Islet precursor cell (in vitro differentiated cells): ENCODE data around the gene PTPRG.

ENCODE experiments used
- DNase-seq: peaks from one replicate; pipeline ENCODE4 v3.0.0-alpha.2; 2018

PTPRG gene

DNA sequence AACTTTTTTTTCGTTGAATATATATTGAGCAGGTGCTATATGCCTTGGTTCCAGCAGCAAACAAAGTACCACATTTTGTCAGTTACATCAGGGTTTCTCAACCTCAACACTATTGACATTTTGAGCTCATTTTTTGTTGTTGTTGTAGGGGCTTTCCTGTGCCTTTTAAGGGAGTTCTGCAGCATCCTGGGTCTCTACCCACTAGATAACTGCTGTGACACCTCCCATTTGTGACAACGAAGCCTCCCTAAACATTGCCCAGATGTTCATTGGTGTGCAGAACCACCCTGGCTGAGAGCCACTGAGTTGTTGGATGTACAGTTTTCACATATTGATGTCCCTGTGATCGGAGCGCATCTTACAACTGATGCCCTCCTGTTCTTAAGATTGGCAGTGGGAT is 382.6 kb downstream of the PTPRG start:
- DNase-seq = no peak

DNA sequence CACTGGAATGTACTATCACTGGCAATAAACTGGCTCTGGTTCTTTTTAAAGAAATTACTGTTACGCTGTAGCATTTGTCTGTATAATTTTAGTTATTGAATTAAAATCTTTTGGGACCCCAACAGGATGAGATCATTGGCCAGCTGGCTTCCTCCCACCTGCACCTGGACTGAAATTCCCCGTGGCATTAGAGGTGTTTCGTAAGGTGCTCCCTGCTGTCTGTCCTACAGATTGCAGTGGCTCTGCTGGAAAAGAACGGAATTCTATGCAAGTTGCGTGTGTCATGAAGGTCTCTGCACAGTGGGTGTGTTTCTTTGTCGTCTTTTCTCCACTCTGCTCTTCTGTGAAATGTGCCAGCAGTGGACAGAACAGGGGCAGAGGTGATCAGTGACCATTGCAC is 383.4 kb downstream of the PTPRG start:
- no peak for DNase-seq

DNA sequence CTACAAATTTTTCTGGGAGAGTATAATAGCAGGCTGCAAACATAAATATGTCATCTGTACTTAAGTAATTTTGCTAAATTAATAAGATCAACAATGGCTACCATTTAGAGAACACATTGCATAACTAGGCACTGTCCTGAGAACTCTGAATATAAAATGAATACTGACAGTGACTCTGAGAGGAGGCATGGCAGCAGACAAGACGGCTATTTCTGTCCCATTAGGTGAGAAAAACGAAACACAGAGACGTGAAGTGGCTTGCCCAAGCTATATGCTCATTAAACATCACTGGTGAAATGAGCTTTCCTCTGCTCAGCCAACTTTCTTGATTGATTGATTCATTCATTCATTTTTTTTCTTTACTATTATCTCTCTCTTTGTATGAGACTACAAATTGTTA is 384.3 kb downstream of the PTPRG start:
- DNase-seq = no peak

DNA sequence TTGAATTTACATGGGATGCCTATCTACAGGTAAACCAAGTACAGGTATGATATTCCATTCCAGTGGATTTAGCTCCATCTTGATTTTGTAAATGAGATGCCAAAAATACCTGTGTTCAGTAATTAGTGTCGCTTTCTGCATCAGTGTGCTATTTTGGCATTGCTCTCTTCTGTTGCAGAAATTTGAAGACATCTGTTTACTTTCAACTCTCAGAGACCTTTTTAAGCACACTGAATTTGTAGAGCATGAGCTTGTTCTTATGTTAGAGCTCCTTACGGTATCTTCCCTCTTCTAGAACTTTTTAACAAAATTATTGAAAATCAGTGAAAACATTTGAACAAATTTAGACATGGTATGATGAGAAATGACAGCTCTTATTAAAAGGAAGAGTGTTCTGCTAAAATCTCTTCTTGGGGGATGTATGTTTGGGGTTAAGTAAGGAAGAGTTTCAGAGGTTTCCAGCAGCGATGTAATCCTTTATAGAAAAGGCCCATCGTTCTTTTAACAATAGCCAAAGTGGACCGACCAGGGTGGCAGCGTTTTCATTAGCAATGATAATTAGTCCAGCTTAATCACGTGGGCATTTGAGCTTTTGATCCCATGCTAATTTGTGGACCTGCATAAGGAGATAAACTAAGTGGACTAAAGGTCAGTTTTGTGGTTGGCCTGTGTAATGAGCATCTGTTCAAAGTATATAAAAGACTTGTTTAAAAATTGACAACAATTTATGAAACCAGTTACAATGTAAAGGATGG is 385.4 kb downstream of the PTPRG start:
- no peak for DNase-seq

DNA sequence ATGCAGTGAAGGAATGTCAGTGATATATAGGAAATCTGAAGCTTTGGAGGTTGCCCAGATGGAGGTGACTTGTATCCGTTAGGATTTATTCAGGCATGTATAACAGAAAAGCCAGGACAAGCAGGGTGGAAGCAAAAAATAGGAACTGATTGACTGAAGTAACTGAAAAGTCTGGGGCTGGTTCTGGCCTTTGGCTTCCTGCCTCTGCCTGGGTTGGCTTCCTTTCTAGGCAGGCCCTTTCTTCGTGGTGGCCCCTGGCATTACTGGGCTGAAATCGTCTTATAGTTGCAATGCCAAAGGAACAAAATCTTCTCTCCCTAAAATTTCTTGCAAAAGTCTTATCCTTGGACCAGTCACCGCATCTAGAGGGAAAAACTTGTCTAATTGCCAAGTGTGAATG is 386.1 kb downstream of the PTPRG start:
- DNase-seq = no peak

DNA sequence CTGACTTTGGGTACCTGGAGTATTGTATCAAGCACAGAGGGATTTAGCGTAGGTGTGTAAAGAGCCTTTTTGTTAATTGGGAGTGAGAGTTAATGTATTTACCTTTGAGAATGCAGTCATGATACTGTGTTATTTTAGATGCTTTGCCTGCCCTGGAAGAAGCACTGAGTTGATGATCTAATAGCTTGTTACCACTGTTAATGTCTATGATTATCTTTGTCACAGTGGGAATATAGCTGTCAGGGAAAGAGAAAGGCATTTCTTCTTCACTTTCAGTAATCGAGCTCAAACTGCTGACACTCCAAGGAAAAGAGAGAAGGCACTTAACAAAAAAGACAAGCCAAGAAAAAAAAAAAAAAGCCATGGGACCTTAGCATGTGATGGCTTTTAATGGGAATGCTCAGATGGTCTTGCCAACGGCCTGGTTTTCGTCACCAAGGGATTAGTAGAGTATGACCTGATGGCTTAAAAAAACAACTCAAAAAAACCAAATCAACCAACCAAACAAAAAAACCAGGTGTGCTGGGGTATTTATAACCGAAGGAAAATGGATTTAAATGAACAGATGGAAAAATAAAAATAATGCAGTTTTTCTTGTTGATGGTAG is 387.4 kb downstream of the PTPRG start:
- DNase-seq = no peak

DNA sequence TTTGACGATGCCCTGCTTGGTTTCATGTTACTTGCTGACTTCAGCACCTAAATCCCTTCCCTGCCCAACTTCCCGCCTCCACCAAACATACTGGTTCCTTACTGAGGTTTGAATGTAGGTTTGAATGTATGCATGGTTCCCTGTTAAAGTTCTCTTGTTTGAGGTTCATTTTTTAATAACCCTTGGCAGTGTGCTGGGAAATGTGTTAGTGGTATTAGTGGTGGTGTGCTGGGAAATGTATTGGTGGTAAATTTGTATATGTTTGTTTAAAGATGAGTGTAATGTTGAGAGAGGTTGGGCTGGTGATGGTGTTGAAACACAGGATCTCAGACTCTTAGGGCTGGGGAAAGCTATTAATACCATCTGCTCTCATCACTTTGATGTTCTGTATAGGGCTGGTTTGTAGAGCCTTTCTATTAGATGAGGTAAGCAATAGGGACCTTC is 392.7 kb downstream of the PTPRG start:
- no peak for DNase-seq

DNA sequence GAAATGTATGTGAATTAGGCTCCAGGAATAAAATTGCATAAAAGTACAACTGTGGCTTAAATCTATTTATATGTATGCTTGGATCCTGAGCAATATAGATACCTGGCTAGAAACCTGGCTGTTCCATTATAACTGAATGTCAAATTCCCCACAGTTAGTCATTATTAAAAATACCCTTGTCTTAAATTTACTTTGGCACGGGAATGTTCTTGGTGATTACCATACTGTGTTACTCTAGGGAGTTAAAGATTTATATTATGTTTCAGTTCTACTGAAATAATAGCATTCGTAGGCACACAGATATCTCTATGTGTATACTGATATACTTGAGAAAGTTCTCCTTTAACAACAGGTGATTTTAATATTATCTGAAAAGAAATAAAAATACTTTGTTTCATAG is 394.1 kb downstream of the PTPRG start:
- no peak for DNase-seq

DNA sequence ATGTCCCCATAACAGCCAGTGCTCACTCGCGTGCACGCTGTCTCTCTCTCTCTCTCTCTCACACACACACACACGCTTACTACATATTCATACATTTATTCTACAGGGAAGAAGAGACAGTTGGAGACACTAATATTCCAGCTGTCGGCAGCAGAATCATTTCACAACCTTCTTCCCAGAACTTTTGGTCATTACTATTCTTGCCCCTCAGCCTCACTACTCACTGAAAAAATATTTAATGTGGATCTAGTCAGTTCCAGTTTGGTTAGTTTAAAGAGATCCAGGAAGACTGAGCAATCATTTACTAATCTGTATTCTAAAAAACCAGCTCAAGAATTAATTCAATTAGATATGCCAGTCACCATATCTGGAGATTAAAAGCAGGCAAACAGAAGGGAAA is 394.9 kb downstream of the PTPRG start:
- no peak for DNase-seq

DNA sequence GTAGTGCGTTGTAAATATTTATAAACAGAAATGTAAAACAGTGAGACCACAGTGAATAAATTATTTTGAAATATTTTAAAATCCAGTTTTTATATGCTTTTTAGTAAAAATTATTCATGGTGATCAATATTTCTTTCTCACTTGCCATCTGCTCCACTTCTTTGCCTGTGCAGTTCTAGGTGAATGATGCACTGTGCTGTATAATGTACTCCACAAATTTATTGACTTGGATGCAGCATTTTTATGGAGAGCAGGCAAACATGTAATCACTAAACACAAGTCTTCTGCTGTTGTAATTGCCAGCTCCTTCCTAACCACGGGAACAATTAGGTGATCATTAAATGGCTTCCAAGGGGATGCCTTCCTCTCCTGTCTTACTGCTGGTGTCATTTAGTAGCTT is 395.9 kb downstream of the PTPRG start:
- no peak for DNase-seq

DNA sequence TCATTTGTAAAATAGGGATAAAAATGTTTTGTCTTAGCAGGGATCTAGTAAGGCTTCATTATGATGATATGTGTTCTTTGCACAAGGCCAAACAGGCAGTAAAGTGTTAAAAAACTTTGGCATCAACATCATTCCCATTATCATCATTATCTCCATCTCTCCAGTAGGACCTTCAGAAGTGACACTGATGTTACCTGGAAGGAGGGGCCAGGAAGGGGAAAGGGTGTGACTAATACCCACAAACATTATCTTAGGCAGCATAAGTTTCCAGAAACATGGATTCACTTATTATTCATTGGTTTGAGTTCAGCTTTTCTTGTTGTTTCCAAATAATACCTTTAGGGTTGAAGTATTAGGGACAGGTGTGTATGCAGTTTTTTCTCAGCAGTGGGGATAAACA is 399.6 kb downstream of the PTPRG start:
- DNase-seq = no peak

DNA sequence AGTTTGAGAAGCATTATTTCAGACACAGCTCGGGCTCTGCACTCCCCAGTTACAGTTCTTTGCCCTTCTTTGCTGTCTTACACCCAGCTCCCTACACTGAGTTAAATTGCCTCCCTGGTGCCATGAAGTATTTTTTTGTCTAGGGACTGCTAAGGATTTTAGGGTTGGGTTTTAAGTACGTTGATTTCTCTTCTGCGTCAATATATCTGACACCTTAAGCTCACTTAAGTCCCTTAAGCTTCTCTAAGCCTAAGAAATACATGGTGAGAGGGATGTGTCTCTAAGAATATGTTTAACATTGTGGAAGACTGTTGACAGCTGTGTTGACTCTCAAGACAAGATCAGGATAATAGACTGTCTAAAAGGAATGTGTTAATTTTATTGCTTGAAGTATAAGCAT is 400.5 kb downstream of the PTPRG start:
- DNase-seq = no peak

DNA sequence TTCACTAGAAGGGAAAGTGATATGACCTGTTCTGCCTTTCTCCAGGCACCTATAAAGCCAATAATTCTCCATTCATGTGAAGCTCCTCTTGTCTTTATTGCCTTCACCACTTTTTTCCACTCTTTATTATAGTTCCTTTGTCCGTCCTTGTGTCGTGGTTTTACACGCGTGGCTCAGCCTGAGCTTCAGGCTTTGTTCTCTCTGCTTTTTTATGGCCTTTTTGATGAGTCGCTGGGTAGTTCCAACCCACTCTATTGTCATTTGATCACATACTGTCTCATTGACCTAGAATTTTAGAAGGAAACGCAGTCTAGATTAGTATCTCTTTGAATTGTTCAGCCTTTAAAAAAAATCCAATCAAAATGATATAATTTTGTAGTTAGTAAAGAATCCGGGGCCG is 403.2 kb downstream of the PTPRG start:
- DNase-seq = peak; percentile 63

DNA sequence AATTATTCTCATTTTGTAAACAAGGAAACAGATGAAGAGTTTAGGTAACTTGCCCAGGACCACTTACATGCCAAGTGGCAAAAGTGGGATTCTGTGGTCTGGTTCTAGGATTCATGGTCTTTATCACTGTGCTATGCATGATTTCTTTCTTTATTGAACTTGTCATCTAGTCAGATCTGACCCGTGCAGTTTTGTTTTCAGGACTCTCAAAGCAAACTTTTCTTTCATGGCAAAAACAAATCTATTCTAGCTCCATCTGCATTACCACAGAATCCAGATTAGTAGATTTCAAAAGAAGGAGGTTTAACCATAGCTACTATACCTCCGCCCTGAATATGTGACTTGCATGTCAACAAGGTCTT is 404.4 kb downstream of the PTPRG start:
- no peak for DNase-seq

DNA sequence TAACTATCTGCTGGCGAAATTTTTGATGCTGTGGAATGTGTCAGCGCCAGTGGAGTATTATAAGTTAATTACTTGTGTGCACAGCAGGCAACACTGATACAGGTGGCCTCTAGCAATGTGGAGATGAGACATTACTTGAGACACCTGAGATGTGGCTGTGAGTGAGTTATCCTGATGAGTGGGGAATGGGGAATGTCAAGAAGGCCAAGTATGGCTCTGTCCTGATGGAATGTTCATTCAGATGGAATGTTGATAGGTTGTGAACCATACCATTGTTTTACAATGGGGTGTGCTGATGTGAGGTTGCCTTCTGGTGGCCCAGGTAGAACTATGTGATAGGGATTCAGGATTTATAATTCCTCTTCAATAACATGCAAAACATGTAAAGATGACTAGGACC is 404.8 kb downstream of the PTPRG start:
- DNase-seq = peak; percentile 84

DNA sequence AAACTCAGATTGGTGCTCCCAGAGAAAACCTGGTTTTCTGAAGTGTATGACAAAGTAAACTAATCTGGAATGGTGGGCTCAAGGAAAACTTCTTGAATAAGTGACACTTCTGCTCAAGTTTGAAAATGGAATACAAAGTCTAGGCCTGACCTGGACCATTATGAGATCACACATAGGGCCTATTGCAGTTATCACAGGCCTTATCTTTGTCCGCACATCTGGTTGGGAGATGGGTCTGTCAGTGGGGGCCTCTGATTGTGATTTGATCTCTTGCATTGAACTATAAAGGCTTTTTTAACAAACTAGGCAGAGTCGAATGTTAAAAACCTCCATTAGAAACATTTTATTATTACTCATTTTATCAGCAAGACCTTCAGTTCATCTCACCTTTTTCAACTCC is 405.6 kb downstream of the PTPRG start:
- no peak for DNase-seq

DNA sequence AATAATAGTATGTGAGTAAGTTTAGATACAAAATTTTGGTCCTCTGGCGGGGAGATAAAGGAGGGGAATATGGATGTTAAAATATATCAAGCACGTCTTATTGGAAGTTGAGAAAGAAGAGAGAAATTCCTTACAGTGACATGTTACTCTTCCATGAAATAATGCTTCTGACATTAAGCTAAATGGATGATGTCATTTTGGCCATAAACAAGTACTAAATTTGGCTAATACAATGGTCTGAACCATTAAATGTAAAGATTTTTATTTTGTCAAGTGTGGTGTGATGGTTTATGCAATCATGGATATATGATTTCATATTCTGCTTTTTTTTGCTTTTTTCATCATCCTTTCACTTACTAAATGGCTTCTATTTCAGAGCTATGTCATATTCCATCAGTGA is 406.6 kb downstream of the PTPRG start:
- DNase-seq = no peak

DNA sequence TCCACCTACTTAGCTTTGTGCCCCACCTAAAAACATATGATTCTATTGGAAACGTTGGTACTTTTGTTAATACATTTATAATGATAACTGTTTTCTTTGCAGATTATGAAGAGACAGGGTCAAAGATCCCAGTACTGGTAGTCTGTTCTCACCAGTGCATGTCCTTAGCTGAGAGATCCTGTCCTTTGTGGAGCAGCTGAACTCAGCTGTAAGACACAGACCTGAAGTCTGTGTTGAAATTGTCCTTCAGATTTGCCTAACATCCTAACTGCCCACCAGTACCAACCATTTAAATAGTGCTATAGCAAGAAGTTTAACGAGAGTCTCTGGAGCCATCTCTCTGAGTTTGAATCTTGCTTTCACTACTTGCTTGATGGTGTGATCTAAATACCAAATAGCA is 413.3 kb downstream of the PTPRG start:
- DNase-seq = no peak

DNA sequence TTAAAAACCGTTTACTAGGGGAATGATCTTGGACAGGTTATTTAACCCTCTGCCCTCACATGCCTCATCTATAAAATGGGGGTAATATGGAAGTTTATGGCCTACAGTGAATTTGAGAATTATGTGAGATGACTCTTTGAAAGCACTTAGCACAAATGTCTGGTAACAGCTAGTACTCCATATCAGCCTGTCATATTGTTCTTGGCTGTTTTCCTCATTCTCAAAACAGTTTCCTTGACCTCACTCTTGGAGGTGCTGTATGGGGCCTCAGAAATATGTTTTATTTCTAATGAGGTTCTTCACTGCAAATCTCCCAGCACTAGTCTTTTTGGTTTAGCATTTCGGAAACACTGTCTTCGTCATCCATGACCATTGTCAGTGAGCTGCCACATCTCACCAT is 413.8 kb downstream of the PTPRG start:
- no peak for DNase-seq

DNA sequence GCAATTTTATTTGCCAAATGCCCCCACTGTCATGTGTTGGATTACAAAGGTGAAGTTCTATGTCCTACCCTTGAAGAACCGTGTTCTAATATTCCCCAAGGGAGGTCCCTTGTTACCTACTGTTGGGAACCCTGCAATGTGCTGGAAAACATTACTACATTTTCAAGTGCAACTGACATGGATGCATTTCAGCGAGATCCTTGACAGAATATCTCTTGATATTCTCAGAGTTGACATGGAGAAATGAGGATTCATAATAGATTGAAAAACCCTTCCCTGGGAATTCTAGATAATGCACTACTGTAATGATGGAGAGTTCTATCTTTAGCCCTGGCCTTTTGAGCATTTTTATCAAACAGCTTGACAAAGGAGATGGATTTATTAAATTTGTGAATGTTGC is 414.6 kb downstream of the PTPRG start:
- DNase-seq = no peak

DNA sequence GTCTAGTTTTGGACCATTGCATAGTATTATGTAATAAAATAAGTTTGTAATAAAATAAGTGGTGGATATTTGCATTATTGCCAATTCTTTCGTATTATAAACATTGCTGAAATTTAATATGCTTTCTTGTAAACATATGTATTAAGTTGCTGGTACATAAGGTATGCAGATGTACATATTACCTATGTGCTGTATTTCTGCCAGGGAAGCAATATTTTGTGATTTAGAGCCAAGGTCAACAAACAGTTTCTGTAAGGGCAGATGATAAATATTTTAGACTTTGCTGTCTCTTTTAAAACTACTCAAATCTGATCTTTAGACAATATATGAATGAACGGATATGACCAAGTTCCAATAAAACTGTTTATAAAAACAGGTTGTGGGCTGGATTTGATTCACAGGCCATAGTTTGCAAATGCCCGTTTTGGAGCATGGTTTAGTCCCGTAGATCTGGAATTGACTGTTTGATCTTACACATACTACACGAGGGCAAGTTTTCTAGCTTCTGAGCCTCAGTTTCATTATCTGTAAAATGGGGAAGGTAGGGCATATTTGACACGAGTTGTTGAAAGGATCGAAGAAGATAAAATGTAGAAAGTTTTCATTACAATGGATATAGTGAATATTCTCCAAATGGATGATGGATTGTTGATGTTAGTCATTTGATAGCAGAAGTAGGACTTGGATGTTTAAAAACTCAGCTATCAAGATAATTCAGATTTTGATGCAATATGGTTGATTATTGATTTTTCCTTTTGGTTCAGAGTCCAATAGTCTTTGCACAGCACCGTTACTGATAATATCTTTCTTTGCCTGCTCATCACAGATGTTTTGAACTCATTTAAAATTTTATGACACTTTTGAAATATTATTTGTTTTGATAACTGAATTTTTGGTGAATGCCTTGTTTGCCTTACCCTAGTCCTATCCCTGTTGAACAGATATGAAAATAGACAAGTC is 417.4 kb downstream of the PTPRG start:
- no peak for DNase-seq

DNA sequence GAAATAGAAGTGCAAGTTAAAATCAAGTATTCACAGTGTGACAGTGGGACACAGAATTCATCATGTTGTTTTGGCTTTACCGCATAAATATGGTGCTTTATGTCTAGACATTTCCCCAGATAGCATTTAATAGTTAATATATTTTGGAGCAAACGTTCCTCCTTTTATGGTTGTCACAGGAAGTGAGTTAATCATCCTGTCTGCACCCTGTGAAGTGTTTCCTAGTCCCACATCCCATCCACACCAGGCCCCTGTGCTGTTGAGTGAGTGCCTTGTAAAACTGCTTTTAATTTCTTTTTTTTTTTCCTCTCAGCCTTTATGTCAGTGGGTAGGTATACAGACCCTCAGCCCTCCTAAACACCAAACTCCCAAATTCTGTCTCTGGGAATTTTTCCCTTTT is 418.3 kb downstream of the PTPRG start:
- DNase-seq = no peak

DNA sequence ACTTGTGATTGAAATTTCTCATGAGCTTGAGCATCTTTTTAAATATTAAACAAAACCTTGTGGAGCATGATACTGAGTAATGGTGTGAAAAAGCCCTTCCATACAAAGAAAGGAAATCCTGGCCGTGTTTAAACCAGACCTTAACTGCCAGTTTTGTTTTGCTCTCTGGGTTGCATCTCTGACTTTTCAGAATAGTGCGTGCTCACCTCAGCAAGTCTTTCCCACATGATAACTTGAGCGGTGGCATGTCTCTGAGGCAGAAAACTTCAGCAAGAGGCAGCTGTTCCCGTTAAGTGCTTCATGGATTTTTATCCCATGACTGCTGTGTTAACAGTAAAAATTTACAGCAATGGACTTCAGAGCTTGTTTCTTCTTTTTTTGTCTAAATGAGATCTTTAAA is 418.7 kb downstream of the PTPRG start:
- no peak for DNase-seq

DNA sequence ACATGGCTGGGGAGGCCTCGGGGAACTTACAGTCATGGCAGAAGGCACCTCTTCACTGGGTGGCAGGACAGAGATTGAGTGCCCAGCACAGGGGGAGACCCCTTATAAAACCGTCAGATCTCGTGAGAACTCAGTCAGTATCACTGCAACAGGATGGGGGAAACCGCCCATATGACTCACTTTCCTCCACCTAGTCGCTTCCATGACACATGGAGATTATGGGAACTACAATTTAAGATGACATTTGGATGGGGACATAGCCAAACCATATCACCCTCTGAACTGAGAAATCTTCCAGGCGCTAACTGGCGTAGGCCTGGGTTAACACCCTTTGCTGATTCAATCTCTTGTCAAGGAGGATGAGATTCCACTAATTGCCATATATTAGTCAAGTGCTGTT is 419.7 kb downstream of the PTPRG start:
- DNase-seq = no peak
